ENCODE measurements around the gene SLN. TPM values are rescaled to one million over a fixed set of nuclear protein-coding genes. Genes with fewer than 3 reads are reported as not detected.

Gene SLN
- total and polyA plus RNA-seq, 10 of the 15 experiments (the other 5 are each of a cell fraction or from before 2014, with no cell fraction given), result 0.39 TPM; not detected in 9

DNA sequence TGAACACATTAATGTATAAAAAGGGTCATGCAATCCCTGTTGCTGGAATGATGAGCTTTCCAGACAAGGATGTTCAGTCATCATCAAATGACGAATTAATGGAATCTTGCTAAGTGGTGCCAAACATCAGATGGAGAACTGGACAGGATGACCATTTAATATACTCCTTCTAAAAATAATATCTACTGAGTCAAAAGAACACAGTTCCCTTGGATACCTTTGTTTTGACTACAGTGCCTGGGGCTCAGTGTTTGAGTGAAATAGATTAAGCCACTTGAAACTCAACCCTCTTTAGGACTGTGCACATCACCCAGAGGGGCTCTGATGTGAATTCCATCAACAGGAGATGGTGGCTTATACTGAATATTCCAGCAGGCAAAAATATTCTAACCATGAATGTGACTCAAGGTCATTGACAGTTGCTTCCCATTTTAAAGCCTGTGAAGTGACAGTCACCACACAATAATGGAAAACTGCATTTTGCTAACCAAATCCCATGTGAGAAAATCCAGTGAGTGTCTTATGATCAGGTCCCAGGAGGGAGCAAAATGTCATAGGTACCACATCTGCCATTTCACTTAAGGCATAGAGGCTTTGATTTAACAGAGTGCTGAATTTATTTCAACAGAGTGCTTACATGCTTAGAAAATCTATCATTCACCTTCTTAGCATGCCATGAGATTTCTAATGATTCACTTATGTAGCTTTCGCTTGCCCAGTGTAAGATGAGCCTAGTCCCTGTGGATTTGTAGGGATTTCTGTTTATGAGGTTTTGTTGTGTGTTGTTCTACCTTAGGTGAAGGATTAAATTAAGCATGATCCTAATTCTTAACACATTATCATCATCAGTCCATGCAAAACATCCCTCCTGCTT lies 41.3 kb upstream of the SLN start:
- DNase-seq (ENCODE audit: low read depth, low spot score) (no peak), ATAC-seq (no peak), FAIRE-seq (no peak)
- Histone ChIP-seq H3K4me2 (ENCODE audit: control insufficient read depth, insufficient read depth) (no peak overlapping the region), H3K27me3 (replicated peaks in 1 of 2; ENCODE audit: control insufficient read depth in 2 of 2, insufficient read depth in 2 of 2, low read length in 1 of 2) (no peaks in the 10 kb centered on the region), H4K20me1 (ENCODE audit: control insufficient read depth, insufficient read depth) (no peaks in the 10 kb centered on the region), H2AFZ (ENCODE audit: control insufficient read depth, low read depth, low read length) (no peak overlapping the region), H3K79me2 (ENCODE audit: control insufficient read depth, insufficient read depth, low read length) (no peaks in the 10 kb centered on the region), H3K4me3 (no peak overlapping the region), H3K9me3 (replicated peaks; ENCODE audit: control insufficient read depth, insufficient read depth, low read length) (no peaks in the 10 kb centered on the region), H3K27ac (ENCODE audit: control insufficient read depth, insufficient read depth) (no peak overlapping the region), H3K4me1 (ENCODE audit: control insufficient read depth, insufficient read depth, low read length) (no peaks in the 10 kb centered on the region), H3K9ac (ENCODE audit: control insufficient read depth, insufficient read depth, low read length) (no peak overlapping the region), H3K36me3 (ENCODE audit: control insufficient read depth in 2 of 2, insufficient read depth in 2 of 2, low read length in 1 of 2) (no peaks in the 10 kb centered on the region)
- TF ChIP-seq CBX5 (IDR thresholded peaks at IDR 0.05; ENCODE audit: low read depth) (no peak), BACH1 (IDR thresholded peaks at IDR 0.05; ENCODE audit: borderline replicate concordance) (no peak), MXI1 (IDR thresholded peaks at IDR 0.05; ENCODE audit: low read depth, low read length) (no peak), SUPT20H (IDR thresholded peaks at IDR 0.05; ENCODE audit: borderline replicate concordance, control insufficient read depth, low read depth, low read length) (no peak), ZNF217 (IDR thresholded peaks at IDR 0.05) (no peak), PAX8 (IDR thresholded peaks at IDR 0.05) (no peak), TCF7 (IDR thresholded peaks at IDR 0.05; ENCODE audit: borderline replicate concordance) (no peak), ZSCAN29 (IDR thresholded peaks at IDR 0.05) (no peak)
- TF ChIP-seq, protein P1, sequence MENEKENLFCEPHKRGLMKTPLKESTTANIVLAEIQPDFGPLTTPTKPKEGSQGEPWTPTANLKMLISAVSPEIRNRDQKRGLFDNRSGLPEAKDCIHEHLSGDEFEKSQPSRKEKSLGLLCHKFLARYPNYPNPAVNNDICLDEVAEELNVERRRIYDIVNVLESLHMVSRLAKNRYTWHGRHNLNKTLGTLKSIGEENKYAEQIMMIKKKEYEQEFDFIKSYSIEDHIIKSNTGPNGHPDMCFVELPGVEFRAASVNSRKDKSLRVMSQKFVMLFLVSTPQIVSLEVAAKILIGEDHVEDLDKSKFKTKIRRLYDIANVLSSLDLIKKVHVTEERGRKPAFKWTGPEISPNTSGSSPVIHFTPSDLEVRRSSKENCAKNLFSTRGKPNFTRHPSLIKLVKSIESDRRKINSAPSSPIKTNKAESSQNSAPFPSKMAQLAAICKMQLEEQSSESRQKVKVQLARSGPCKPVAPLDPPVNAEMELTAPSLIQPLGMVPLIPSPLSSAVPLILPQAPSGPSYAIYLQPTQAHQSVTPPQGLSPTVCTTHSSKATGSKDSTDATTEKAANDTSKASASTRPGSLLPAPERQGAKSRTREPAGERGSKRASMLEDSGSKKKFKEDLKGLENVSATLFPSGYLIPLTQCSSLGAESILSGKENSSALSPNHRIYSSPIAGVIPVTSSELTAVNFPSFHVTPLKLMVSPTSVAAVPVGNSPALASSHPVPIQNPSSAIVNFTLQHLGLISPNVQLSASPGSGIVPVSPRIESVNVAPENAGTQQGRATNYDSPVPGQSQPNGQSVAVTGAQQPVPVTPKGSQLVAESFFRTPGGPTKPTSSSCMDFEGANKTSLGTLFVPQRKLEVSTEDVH (IDR thresholded peaks at IDR 0.05; ENCODE audit: low read depth, partially characterized antibody), result no peak
- 44% methylated on average over 2 of the region's 2 CpGs for WGBS (ENCODE audit: insufficient coverage, insufficient replicate concordance, low lambda C conversion rate, missing lambda C conversion rate)
- POLR2A ChIA-PET, result no interaction called here
- no TSS peak for BruUV-seq (replicated peaks)
- CTCF ChIA-PET, result interaction anchor here (0.8 to 1.3 kb wide), 2 partner anchors 10 to 18 kb away, joined by 3 to 4 read pairs; no protein-coding TSS in a partner anchor
- RAD21 ChIA-PET (ENCODE audit: unreplicated experiment), result no interaction called here
- in situ Hi-C loops (cut with MboI), result no loop called here
- intact Hi-C loops (cut with micrococcal nuclease; ENCODE audit: unreplicated experiment), result no loop called here
- SMC1A ChIA-PET (ENCODE audit: uncharacterized antibody, unreplicated experiment), result no interaction called here

Measured in GM12878 (cell line).